H54 (cell line): ENCODE results near the gene MIPEP.
"Not testable (repeated sequence)": the region's sequence is repeated elsewhere in the genome, so short reads cannot be mapped to it uniquely, and the experiment has no call there.

ENCODE experiments used
- DNase-seq: peaks from one replicate; pipeline ENCODE4 v3.0.0; 2011; ENCODE audit warnings: low spot score, mixed read lengths; ENCODE audit not compliant: insufficient read length
- FAIRE-seq: peaks from 3 replicates; lab custom pipeline; 2011; peaks lifted over from hg19 to GRCh38; lab: Jason Lieb, UNC
- POLR2A ChIP-seq: IDR thresholded peaks from 2 replicates; pipeline ENCODE4 v1.6.1; 2011; ENCODE audit warnings: low read depth, mild to moderate bottlenecking, low read length

The MIPEP gene

DNA sequence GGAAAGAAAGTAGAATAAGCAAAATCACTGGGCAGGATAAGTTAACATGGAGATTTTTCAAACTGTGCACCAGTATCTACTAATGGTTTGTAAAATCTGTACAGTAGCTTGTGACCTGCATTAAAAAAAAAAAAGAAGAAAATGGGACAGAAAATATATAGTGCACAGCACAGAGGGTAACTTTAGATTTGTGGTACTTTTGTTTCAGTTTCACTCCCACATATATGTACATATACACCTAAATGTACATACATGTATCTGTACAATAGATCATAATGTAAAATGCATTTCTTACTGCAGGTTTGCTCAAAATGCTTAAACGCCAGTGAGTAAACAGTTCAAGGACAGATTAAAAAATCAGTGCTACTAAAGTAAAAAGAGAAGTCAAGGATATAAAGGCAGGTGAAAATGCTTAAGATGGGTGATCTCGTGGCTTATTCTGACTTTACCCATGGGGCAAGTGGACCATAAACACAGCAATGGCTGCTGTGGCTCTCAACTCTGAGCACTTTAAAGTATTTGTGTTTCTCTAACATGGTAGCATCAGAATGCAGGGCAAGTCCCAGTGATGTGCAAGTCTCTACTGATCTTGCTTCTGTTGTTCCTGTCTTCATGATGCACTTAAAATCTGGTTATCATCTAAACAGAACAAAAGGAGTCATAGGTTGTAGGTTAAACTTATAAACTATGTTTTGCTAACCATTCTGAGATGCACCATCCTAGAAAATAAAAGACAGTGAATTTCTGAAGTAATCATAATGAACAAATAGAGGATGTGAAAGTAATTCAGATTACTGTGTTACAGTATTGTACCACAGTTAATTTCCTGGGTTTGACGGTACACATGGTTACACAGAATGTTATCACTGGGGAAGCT lies 112.3 kb downstream of the MIPEP start:
- no peak for FAIRE-seq
- DNase-seq: no peak
- TF ChIP-seq POLR2A: no peak

DNA sequence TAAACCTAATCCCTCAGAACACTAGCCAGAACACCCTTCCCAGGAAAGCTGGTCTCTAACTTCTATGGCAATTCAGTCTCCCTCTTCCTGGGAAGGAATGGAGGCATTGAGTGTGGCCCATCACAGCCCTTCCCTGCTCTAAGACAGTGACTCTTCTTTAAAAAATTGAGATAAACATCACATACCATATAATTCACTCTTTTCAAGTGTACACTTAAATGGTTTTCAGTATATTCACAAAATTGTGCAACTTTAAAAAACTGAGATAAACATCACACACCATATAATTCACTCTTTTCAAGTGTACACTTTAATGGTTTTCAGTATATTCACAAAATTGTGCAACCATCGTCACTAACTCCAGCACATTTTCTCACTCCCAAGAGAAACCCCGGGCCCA lies 116.5 kb downstream of the MIPEP start:
- DNase-seq (no peak), FAIRE-seq (no peak)
- TF ChIP-seq POLR2A: no peak

DNA sequence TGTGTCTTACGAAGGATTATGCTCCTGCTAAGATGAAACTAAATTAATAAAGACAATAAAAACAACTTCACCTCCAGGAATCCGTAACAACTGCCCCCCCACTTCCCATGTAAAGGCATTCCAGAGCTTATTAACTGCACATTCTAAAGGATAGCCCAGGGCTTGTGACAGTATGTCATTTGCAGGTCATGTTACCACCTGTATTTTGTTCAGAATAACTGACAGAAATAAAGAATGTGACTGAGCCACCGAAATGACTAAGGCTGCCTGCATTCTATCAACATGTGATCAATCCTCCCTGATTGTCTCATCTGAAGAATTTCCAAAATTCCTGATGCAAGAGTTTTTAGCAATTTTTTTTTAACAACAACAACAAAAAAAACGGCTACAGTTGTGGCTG lies 117.2 kb downstream of the MIPEP start:
- no peak for TF ChIP-seq POLR2A
- DNase-seq: no peak
- FAIRE-seq: no peak

DNA sequence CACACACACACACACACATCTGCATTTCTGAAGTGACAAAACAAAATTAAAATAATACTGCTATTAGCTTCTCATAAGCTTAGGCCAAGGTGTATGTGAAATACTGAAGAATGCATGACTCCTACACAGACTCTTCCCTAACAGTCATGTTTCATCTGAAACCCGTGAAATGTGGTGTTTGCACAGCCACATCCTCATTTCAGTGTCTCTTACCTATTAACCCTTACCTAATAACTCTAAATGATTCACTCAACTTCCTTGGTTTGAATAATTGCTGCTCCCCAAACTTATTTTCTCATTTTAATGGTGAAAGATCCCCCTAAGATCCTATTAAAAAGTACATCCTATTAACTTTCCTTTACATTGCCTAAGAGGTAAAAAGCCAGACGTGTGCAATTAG lies 117.6 kb downstream of the MIPEP start:
- FAIRE-seq: no peak
- no peak for DNase-seq

DNA sequence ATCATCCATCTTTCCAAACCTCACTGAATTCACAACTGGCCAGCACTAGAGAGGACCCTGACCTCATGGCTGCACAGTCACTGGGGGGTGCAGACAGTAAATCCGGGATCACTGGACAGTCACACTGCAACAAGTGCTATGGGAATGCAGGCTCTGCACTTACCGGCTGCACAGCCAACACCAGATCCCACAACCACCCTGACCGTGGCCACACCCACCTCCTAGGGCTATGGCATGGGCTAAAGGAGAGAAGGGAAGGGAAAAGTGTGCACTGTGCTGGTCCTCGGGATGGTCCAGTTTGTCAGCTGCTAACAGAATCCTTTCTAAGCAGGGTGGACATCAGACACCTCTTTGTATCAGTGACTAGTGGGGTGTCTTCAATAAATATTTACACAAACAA lies 118.2 kb downstream of the MIPEP start:
- no peak for TF ChIP-seq POLR2A
- FAIRE-seq (no peak), DNase-seq (no peak)

More for the DNA sequence above, 117.6 kb downstream of the MIPEP start:
- TF ChIP-seq POLR2A: no peak

DNA sequence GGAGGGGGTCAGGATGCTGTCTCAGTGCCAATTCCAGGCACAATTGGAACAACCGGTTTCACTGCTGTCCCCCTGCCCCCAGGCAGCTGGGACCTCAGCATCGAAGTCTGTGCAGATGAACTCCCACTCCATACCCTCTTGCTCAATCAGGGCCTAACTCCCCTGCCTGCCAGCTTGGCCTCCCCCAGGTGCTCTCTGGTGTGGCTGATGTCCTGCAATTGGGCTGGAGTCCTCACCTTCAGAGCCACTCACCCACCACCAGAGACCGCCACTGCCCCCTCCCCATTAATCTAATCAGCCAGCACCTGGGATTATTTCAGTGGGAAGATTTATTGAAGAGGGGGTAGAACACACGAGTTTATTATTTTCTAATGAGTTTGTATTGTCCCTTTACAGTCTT lies 118.8 kb downstream of the MIPEP start:
- FAIRE-seq (no peak), DNase-seq (no peak)
- no peak for TF ChIP-seq POLR2A

DNA sequence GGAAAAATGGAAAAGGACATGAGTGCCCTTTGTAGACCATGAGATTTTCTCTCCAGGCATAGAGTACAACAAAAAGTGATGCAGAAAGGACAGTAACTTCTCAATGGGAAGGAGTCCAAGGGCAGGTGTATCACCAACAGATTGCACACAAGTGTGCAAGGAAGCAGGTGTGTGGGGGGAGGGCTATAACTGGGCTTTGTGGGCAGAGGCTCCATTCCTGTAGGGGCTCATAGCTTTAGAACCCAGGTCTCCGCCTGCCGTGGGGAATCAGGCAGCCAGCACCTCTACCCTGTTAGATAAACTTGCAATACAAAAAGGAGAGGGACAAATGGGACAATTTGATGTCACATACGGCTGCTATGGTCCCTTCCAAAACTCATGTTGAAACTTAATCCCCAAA lies 119.8 kb downstream of the MIPEP start:
- FAIRE-seq (no peak), DNase-seq (no peak)
- TF ChIP-seq POLR2A: no peak

DNA sequence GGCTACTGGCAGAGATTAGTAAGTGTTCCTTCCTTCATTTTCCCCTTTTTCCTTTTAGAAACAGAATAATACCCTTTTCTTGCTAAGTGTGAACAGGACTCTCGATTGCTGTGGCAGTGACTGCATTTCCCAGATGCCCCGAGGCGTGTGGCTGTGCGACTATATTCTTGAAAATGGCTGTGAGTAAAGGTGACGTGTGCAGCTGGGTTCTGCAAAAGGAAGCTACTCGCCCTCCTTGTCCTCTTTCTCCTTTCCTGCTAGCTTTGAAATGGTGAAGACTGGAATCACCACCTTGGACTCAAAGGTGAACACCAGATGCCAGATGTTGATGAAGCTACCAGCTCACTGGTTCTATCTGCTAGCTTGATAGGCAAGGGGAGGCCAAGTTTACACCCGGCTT lies 121.4 kb downstream of the MIPEP start:
- no peak for DNase-seq
- TF ChIP-seq POLR2A: no peak
- no peak for FAIRE-seq

DNA sequence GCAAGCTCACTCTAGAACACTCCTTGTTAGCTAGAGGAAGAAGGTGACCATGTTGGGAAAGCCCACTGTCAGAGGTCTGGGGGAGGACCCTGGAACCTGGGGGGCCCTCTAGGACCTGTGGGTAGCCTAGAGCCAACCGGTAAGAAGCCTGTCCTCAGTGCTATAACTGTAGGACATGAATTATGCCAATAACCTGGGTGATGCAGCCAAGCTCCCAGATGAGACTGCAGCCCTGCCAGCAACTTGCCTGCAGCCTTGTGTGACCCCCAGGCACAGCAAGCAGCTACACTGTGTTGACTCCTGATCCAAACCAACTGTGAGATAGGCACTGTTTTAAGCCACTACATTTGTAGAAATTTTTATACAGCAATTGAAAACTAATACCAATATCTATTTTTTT lies 122.3 kb downstream of the MIPEP start:
- no peak for DNase-seq
- no peak for TF ChIP-seq POLR2A
- FAIRE-seq: no peak

DNA sequence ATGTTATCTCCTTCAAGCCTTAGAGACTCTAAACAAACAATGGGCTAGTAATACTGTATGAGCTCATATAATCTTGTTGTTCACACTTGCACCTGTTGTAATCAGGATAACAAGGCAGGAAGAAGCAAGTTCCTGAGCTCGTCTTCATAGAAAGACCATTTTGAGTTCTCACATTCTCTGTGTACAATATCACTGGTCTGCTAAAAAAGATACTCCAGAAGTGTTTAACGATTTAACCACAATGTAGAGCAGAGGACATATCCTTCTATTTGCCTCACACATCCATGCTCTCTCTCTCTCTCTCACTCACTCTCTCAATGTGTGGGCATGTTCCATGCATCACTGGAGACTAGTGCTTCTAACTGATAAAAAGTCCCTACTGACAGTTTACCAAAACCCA lies 122.9 kb downstream of the MIPEP start:
- FAIRE-seq (no peak), DNase-seq (no peak)
- no peak for TF ChIP-seq POLR2A

DNA sequence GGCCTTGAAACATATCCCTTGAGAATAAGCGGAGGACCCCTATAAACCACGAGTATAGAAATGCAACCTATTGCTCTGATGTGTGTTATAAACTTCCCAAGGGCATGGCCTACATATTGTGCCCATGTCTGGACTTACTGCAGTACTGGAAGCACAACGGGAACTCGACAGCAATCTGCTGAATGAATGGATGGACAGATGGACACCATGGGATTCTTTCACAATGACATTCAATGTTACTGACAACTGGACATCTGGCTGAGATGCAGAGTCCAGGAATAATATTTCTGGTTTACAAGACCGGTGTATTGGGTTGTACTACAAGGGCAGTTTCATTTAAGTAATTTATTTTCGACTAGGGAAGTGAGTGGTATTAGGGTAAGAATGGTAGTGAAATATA lies 123.7 kb downstream of the MIPEP start:
- FAIRE-seq: no peak
- no peak for DNase-seq
- TF ChIP-seq POLR2A: no peak

DNA sequence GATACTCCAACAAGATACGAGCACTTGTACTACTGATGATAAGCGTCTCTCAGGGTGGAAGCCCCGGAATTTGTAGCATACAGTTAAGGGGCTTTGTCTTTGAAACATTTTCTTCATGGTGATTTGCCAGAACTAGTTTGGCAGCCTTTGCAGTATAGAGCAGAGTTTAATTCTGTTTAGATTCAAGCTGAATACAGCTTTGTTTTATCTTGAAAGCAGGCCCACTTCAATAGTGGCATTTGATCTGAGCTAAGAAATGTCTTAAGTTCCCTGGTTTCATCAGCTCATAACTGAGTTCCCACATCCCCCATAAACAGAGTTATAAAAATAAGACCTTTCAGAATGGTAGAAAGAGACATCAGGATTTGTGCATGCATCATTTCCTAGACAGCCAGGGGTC lies 125.9 kb downstream of the MIPEP start:
- FAIRE-seq (no peak), DNase-seq (no peak)
- TF ChIP-seq POLR2A: no peak

DNA sequence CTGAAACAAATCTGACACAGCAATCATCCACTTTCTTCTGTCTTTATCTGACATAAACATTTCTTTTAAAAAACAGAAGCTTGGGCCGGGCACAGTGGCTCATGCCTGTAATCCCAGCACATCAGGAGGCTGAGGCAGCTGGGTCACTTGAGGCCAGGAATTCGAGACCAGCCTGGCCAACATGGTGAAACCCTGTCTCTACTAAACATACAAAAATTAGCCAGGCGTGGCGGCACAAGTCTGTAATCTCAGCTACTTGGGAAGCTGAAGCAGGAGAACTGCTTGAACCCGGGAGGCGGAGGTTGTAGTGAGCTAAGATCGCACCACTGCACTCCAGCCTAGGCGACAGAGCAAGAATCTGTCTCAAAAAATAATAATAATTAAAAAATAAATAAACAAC lies 127.4 kb downstream of the MIPEP start:
- FAIRE-seq, DNase-seq: not testable (repeated sequence)

DNA sequence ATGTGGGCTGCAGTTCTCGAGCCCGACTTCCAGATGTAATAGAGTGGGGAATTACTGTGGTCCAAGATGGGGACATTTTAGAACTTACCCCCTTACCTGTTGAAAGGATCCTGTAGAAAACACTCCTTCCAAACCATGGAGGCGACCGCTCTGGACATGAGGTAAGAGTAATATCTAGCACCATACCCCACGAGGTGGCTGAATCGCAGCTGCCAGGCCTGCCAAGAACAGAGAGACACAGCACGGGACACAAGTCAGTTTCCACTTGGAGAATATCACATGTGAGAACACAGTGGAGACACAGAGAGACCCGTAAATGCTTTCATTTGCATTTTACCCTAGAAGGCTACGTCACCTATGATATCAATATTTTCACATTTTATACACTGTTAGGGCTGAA lies 129.2 kb downstream of the MIPEP start:
- no peak for TF ChIP-seq POLR2A
- DNase-seq: no peak

DNA sequence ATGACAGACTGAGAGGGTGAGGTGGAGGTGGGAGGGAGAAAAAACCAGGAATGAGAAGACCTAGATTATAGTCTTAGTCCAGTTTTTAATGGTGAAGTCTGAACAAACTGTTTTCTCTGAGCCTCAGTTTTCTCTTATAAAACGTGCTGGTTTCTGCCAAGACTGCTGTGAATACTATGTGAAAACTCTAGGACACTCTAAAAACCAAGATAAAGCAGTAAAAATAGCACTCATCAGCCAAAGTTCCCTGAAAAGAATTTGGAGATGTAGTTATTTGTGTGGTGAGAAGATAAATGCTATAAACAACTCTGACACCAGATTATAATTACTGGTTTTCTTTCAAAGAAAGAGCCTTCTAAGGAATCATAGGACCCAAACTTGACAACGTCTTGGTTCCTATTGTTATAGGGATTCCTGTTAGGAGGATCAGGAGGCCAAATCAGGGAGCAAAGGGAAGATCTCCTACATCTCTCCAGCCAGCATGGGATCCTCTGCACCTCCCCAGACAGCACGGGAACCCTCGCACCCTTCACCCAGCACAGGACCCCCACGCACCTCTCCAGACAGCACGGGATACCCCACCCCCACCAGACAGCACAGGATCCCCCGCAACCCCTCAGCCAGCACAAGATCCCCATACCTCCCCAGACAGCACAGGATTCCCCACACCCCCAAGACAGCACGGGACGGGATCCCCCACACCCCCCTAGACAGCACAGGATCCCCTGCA lies 130.2 kb downstream of the MIPEP start:
- DNase-seq (no peak), FAIRE-seq (no peak)
- TF ChIP-seq POLR2A: no peak

More for the DNA sequence above, 129.2 kb downstream of the MIPEP start:
- no peak for FAIRE-seq

DNA sequence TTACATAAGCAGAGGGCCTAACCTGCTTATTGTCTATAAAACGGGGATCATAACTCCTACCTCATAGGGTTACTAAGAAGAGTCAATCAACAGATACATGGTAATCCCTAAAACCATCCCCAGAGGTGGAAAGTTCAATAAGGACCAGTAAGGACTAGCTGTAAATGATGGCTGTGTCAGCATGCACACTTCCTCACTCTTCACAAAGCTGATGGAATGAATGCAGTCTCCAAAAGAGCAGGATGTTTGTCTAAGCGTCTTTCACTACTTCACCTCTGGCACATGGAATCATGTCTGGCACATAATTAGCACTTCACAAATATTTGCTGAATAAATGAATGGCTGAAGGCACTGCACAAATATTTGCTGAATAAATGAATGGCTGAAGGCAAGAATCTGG lies 134.2 kb downstream of the MIPEP start:
- TF ChIP-seq POLR2A: no peak
- DNase-seq: no peak
- FAIRE-seq: no peak
